NAMALWA (cell line): ENCODE data around the gene KRTAP5-3.
"Not testable (repeated sequence)": the region's sequence is repeated elsewhere in the genome, so short reads cannot be mapped to it uniquely, and the experiment has no call there.

Experiments
- DNase-seq: peaks from one replicate; pipeline ENCODE4 v3.0.0-alpha.2; 2015; ENCODE audit warnings: low spot score

The KRTAP5-3 gene

DNA sequence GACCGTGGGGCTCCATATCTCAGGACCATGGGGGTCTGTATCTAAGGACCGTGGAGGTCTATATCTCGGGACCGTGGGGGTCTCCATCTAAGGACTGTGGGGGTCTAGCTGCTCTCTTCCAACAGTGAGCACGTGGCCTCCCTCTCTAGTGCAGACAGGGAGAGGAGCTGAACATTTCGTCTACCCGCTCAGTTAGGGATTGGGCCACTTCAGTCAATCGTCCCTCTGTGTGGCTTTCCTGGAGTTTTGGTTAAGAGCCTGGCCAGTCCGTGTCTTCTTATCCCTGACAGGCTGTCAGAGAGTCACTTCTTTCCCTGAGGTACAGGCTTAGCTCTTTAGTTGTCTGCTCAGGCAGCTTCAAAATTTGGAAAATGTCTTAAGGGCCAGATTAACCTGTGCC, 26.3 kb downstream of the KRTAP5-3 start:
- no peak for DNase-seq

- no peak for DNase-seq
Measured at GRCh38 chr11:1576825-1577224, 31.4 kb downstream of the KRTAP5-3 start.

GRCh38 chr11:1575756-1576155, 32.5 kb downstream of the KRTAP5-3 start:
- not testable (repeated sequence) for DNase-seq

DNA sequence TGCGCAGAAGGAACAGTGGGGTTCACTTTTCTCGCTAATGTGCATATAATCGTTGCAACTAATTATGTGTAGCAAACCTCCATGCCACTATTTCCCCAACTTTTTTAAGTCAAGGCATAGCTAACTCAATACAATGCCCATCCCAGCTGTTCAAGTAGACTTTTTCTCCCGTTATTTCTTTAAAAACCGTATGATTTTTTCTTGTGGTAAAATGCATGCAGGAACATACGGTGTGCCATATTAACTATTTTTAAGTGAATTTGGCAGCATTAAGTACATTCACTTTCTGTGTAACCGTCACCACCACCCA, 33.4 kb downstream of the KRTAP5-3 start:
- DNase-seq, result no peak

- DNase-seq, result peak; percentile 57
Measured at GRCh38 chr11:1574238-1574932, 33.9 kb downstream of the KRTAP5-3 start.

DNA sequence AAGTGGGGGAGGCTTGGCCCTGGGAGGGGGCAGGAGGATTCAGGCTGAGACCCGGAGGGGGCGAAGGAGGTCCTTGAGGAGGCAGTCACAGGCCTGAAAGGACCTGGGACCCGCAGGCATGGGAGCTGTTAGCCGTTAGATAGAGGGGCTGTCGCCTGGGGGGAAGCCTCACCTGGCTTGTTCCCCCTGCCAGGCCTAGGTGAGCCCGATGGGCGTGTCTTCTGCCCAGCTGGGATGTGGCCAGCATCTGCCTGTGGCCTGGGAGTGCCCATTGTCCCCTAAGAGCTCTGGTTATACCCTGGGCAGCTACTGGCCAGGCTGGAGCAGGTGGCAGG, 34.4 kb downstream of the KRTAP5-3 start:
- DNase-seq, result no peak

- DNase-seq, result no peak
Measured at GRCh38 chr11:1573077-1573902, 35.0 kb downstream of the KRTAP5-3 start.

DNA sequence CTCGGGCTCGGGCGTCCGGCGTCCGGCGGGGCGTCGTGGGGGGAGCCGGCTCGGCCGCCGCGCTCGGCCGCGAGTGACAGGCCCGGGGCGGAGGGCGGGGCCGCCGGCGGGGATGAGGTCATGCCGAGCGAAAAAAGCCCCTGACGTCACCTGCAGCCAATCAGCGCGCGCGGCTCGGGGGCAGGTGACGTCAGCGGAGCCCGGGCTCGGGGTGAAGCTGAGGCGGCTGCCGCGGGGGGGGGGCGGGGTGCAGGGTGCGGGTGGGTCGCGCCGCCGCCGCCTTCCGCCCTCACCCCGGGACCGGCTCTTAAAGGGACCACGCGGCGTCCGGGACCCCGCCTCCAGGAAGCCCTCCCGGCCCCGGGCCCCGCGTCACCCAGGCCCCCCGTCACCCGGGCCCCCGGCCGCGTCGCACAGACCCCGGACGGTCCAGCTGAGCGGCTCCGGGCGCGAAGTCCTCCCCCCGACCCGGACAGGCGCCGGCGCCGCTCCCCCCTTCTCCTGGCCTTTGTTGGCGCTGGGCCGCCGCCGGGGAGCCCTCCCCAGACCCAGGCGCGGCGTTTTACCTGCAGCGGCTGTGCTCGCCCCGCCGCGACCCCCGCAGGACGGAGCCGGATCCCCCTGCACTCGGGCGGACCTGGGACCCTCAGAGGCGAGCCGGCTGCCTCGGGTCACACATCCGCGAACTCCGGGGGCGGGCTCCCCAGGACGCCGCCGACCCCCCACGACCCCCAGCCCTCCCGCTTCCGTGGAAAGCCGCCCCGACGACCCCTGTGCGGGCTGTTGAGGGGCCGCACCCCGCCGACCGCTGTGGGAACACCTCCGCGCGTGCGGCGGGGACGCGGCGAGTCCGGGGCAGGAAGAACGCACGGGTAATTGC, 35.8 kb downstream of the KRTAP5-3 start, which contains the start of gene DUSP8:
Gene DUSP8, minus strand, starts transcription at position 75 of the 880 bp plus-strand sequence. CDS start 6,445 bp downstream, outside the sequence.
- peak; percentile 43 for DNase-seq

- no peak for DNase-seq
Measured at GRCh38 chr11:1571760-1572196, 36.5 kb downstream of the KRTAP5-3 start.

DNA sequence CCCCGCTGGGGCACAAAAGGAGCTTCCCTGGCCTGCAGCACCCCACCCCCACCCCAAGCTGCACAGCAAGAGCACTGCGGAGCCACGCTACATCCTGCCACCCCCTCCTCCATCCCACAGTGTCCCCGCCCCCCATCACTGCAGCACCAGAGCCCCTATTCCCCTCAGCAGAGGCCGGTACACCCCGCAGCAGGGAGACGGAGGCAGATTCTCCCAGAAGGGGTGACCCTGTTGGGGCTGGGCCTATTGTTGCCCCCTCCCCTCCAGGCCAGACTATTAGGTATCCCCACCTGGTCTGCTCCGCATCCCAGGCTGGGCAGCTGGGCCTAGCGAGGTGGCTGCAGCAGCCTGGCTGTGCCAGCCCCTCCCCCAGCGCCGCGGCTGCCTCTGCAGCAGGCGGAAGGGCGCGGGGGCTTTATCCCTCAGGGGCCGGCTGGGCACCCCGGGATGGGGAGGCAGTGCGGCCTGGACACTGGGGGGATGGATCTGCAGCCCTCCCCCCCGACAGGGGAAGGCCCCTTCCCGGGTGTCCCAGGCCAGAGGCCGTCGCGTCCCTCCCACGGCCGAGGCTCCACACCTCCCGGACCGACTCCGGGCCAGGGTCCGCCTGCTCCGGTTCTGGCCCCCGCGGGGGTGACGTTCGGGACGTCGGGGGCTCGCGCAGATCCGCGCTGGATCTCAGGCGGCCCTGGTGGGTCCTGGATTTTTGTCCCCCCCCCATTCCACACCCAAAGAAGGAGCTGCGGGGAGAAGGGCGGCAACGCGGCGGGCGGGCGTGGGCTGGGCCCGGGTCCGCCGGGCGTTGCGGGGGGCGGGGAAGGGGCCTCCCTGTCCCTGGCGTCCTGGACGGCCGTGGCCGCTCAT, 37.1 kb downstream of the KRTAP5-3 start:
- no peak for DNase-seq

DNA sequence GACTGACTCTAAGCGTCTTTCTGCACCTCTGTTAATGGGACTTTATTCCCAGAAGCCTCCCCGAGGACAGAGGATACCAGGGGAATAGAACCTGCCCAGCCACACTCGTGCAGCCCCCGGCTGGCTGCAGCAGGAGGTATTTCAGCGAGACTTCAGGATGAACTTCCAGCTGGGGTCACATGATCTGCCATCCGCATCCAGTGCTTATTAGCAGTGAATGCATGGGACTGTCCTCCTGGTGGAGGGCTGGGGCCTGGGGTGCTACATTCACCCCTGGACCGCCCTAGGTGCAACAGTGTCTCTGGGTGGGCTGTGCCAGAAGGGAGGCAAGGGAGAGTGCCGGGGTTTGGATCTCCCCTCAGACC, 37.8 kb downstream of the KRTAP5-3 start:
- DNase-seq, result no peak

DNA sequence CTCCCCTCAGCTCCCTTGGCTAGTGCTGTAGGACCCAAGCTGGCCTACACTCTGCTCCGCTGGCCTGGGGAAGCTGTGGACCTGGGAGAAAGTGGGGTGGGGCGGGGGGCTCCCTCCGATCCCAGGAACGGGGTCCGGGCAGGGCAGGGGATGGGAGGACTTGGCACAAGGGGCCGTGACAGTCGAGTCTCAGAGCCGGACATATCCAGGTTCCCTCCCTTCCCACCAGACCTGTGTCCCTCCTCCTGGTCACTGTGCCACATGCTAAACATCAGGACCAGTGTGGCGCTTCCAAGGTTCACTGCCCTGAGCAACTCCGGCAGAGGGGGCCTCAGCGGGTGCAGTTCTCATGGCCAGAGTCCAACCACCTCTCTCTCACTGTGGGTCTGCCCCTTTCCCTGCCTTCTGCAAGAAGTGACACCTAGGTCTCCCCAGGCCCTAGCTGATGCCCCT, 38.2 kb downstream of the KRTAP5-3 start:
- no peak for DNase-seq

GRCh38 chr11:1569251-1569780, 38.9 kb downstream of the KRTAP5-3 start:
- DNase-seq, result no peak

GRCh38 chr11:1568441-1568911, 39.8 kb downstream of the KRTAP5-3 start:
- DNase-seq, result peak; percentile 60

- no peak for DNase-seq
Measured at GRCh38 chr11:1567721-1568100, 40.6 kb downstream of the KRTAP5-3 start.

GRCh38 chr11:1567052-1567720, 41.1 kb downstream of the KRTAP5-3 start:
- DNase-seq, result no peak

GRCh38 chr11:1566381-1567051, 41.7 kb downstream of the KRTAP5-3 start:
- DNase-seq, result no peak

DNA sequence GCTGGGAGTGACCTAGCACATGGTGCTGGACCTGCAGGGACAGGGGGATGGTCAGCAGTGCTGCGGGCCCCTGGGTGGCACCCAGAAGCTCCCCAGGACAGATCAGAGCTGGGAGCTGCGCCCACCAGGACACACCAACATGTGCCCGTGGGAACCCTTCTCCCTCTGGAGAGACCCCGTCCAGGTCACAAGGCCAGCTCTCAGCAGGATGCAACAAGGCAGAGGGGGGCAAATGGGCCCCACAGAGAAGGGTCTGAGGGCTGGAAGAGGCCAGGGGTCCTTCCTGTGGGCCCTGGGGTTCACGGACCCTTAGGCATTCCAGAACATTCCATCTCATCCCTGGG, 42.4 kb downstream of the KRTAP5-3 start:
- no peak for DNase-seq

DNA sequence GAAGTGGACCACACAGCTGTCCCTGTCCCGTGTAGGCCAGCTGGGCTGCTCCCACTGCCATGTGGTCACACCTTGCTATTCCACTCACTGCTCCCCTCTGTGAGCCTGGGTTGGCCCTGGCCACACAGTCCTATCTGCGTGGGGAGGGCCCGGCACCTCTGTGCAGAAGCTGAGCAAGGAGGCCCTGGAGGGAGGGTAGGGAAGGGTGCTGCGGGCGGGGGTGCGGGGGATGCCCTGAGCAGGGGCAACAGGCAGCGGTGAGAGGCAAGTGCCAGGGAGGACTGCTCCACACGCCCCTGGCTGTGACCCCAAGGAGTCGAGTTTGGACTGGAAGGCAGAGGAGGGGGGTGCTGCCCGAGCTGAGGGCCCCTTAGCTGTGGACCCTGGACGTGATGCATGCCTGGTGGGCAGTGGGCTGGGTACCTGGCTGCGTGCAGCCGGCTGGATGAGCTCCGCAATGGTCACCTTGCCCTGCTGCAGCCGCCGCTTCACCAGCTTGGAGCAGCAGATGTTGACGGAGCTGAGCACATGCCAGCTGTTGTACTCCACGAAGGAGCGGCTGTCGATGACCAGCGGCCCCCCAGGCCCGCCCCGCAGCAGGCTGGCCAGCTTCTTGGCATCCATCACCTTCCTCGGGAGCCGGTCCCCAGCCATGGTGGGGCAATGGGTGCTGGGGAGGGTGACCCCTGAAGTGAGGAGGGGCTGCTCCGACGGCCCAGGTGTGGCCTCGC, 42.9 kb downstream of the KRTAP5-3 start:
- no peak for DNase-seq
